Body of pancreas (tissue), 4 donors: Measurements from ENCODE around the gene ATP2C2. TPM values are rescaled to one million over a fixed set of nuclear protein-coding genes. Genes with fewer than 3 reads are reported as not detected.

ENCODE experiments used
- ATAC-seq: fragments of 150-250 bp; one replicate; pipeline ENCODE4 v1.9.1; 2016
- DNase-seq, 4 donors: peaks; one replicate each; pipeline ENCODE4 v3.0.0-alpha.2; 2019
- H3K27ac ChIP-seq, 4 donors: fragments of 200-600 bp; sonication (generic); 1 replicate in 3 of 4; 2 replicates in 1 of 4; pipeline versions ENCODE4 v1.5.1 to v1.6.1; 2016 to 2019; ENCODE audit warnings: mild to moderate bottlenecking in 1 of 4, mixed read lengths in 1 of 4, moderate library complexity in 1 of 4
- H3K27me3 ChIP-seq, 2 donors: fragments of 200-600 bp; sonication (generic); one replicate each; pipeline ENCODE4 v1.6.0; 2016; ENCODE audit warnings: mild to moderate bottlenecking in 1 of 2
- H3K36me3 ChIP-seq, 2 donors: fragments of 200-600 bp; sonication (generic); replicated peaks in 1 of 2; 2 replicates each; pipeline ENCODE4 v1.5.1; 2016; ENCODE audit warnings: low read depth in 2 of 2; ENCODE audit not compliant: insufficient read depth in 1 of 2
- H3K4me1 ChIP-seq: fragments of 200-600 bp; sonication (generic); one replicate; pipeline ENCODE4 v1.6.0; 2016
- H3K4me3 ChIP-seq, 2 donors: fragments of 200-600 bp; sonication (generic); 1 replicate in 1 of 2; 2 replicates in 1 of 2; pipeline ENCODE4 v1.5.1; 2016 to 2019
- H3K9me3 ChIP-seq, 3 donors: fragments of 200-600 bp; sonication (generic); 1 replicate in 2 of 3; 2 replicates in 1 of 3; pipeline ENCODE4 v1.5.1; 2016
- CTCF ChIP-seq, 7 experiments: fragments of 450-650 bp in 4 of 7; fragments of 200-600 bp in 3 of 7; sonication (generic) in 3 of 7; IDR thresholded peaks; one replicate each; pipeline ENCODE4 v1.5.1; 2016 to 2019; ENCODE audit warnings: antibody characterized with exemption in 7 of 7
- POLR2A ChIP-seq, 3 donors: fragments of 450-650 bp; IDR thresholded peaks; one replicate each; pipeline ENCODE4 v1.6.1; 2016; ENCODE audit warnings: antibody characterized with exemption in 3 of 3, mild to moderate bottlenecking in 2 of 3
- WGBS, 2 donors: methylation state at CpG; one replicate each; pipeline ENCODE4 v1.1.5; 2017; 5-methylcytosine and 5-hydroxymethylcytosine counted together
- intact Hi-C: fragments of 100-400 bp; cut with DNase I; formaldehyde crosslinking; loops from one replicate; pipeline ENCODE4 v1.15.1; 2023
- total RNA-seq, 2 donors: library from RNA; depleted of rRNA; stranded (reverse); fragments of >200 nt; gene quantifications; one replicate each; pipeline ENCODE4 v1.1.0, GENCODE V29; 2016

Gene ATP2C2
- total RNA-seq, 2 donors from 2014 or later: 2.1 to 18.1 TPM

- no peak for DNase-seq
- Histone ChIP-seq H3K27me3 (no peaks in the 10 kb centered on the region), H3K36me3 (peaks cover 0 to 2% of the 10 kb centered on the region in 2 donors), H3K4me1 (no peaks in the 10 kb centered on the region), H3K4me3 (no peak overlapping the region), H3K9me3 (no peaks in the 10 kb centered on the region), H3K27ac (no peak overlapping the region)
- no peak for ATAC-seq
- 83 to 90% methylated on average over 14 of the region's 14 CpGs for WGBS, 2 donors
- intact Hi-C loops: no loop called here
- TF ChIP-seq POLR2A (IDR thresholded peaks at IDR 0.05): no peak
- TF ChIP-seq CTCF (IDR thresholded peaks at IDR 0.05): no peak
These were observed 117.8 kb downstream of the ATP2C2 start for GRCh38 chr16:84486126-84486525.

DNA sequence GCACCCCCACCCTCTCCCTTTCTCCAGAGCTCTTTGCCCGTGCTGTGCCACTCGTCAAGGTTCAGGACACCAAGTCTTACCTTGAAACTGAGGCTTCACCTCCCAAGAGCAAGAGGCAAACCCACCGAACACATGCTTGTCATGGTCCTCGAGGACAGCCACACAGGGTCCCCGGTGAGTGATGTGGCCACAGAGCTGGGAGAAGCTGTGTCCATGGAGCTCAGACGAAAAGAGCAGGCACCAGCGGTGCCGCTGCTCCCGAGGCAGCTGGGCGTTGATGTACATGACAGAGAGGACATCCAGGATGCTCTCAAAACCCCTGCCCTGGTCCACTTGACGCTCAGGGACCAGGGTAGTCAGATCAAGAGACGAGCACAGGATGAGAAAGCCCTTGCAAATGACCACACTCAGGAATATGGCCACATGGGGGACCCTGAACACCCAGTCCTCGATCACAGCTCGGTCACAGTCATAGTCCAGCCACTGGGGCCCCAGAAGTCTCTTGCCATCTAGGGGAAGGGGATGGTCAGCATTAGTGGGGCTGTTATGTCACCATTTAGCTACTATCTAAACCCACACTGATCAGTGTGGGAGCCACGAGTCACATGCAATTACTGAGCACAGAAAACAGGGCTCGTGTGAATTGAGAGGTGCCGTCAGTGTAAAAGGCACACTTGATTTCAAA, 118.4 kb downstream of the ATP2C2 start:
- H3K36me3 ChIP-seq: peaks cover 0 to 2% of the 10 kb centered on the region in 2 donors
- TF ChIP-seq POLR2A (IDR thresholded peaks at IDR 0.05) (no peak), CTCF (IDR thresholded peaks at IDR 0.05) (no peak)
- H3K9me3 ChIP-seq: no peaks in the 10 kb centered on the region
- intact Hi-C loops: no loop called here
- H3K4me1 ChIP-seq: no peaks in the 10 kb centered on the region
- no peaks in the 10 kb centered on the region for H3K27me3 ChIP-seq
- DNase-seq (no peak), ATAC-seq (no peak)
- no peak overlapping the region for H3K4me3 ChIP-seq
- H3K27ac ChIP-seq: no peak overlapping the region
- WGBS, 2 donors: 85 to 91% methylated on average over 14 to 17 of the region's 17 CpGs

DNA sequence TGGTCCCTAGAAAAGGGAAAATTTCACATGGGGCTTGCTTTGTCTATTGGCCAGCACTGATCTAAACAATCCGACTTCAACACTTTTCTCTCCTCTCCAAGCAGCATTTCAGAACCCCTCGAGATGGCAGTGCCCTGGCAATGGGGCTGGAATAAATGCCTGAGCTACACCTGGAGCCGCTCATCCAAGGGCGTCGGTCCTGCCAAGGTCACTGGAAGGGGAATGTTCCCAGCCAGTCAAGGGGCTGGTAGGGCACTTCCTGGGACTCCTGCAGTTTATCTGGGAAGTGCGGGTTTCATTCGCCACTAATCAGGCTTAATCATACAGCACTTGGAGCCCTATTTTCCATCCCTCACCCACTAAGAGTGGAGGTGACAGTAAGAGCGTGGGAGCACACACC, 119.0 kb downstream of the ATP2C2 start:
- ATAC-seq: no peak
- Histone ChIP-seq H3K4me1 (no peaks in the 10 kb centered on the region), H3K36me3 (peaks cover 0 to 2% of the 10 kb centered on the region in 2 donors), H3K27me3 (no peaks in the 10 kb centered on the region), H3K27ac (no peak overlapping the region), H3K9me3 (no peaks in the 10 kb centered on the region), H3K4me3 (no peak overlapping the region)
- DNase-seq: no peak
- intact Hi-C loops: no loop called here
- TF ChIP-seq CTCF (IDR thresholded peaks at IDR 0.05) (no peak), POLR2A (IDR thresholded peaks at IDR 0.05) (no peak)
- WGBS, 2 donors: 32 to 34% methylated on average over 5 to 8 of the region's 8 CpGs

DNA sequence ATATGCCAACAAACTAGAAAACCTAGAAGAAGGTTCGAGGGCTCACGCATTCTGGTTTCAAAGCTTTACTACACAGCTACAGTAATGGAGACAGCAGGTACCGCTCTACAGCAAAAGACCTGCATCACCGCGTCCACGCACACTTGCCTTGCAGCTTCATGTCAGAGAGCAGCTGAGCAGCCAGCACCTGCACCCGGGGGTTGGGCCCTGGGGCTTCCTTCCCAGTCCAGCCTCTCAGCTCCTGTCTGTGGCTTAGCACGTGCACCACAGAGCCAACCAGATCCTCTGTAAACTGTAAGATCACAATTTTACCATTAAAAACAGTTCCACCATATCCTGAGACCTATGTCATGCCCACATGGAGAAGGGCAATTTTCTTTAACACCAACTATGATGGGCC, 120.8 kb downstream of the ATP2C2 start:
- 88 to 93% methylated on average over 8 of the region's 8 CpGs for WGBS, 2 donors
- no peak for DNase-seq
- intact Hi-C loops: no loop called here
- H3K4me1 ChIP-seq: no peaks in the 10 kb centered on the region
- TF ChIP-seq CTCF (IDR thresholded peaks at IDR 0.05) (no peak), POLR2A (IDR thresholded peaks at IDR 0.05) (no peak)
- no peak overlapping the region for H3K4me3 ChIP-seq
- no peaks in the 10 kb centered on the region for H3K27me3 ChIP-seq
- H3K36me3 ChIP-seq: peaks cover 0 to 4% of the 10 kb centered on the region in 2 donors
- H3K27ac ChIP-seq: no peak overlapping the region
- H3K9me3 ChIP-seq: no peaks in the 10 kb centered on the region
- ATAC-seq: no peak

DNA sequence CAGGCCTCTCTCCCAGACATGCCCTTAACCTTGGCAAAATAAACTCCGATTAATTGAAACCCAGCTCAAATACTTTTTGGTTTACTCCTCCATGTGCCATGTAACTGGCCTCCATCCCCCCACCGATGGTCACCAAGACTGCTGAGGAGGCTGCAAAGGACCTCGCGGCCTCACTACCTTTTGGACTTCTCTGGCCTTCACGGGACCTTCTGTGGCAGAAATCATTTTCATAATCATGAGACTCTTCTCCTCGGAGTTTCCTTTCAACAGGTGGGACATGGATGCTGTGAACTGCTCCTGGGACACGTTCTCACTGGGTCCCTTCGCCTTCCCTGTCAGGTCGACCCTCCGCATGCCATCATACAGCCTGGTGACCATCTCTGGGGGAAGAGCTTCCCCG, 127.2 kb downstream of the ATP2C2 start:
- H3K36me3 ChIP-seq: peaks cover 0 to 11% of the 10 kb centered on the region in 2 donors

More for the DNA sequence above, 127.2 kb downstream of the ATP2C2 start:
- H3K4me1 ChIP-seq: no peaks in the 10 kb centered on the region
- H3K4me3 ChIP-seq: no peak overlapping the region
- TF ChIP-seq CTCF (IDR thresholded peaks at IDR 0.05): no peak
- no peak for TF ChIP-seq POLR2A (IDR thresholded peaks at IDR 0.05)
- intact Hi-C loops: no loop called here
- WGBS, 2 donors: 94% methylated on average over 11 of the region's 11 CpGs
- no peak overlapping the region for H3K27ac ChIP-seq
- DNase-seq (no peak), ATAC-seq (no peak)
- no peaks in the 10 kb centered on the region for H3K27me3 ChIP-seq
- H3K9me3 ChIP-seq: no peaks in the 10 kb centered on the region
